Heart left ventricle (tissue), 16 donors: ENCODE data around the gene EIF4B. TPM values are rescaled to one million over a fixed set of nuclear protein-coding genes. Genes with fewer than 3 reads are reported as not detected.
A peak's percentile ranks its signal among the peaks of the same experiment; 100 is the strongest.

ENCODE experiments used
- ATAC-seq, 4 donors: fragments of 200-7000 bp; cut with Tn5 transposase; one replicate each; pipeline ENCODE4 v1.9.1; 2020 to 2022; ENCODE audit warnings: moderate library complexity in 4 of 4, mild to moderate bottlenecking in 3 of 4, moderate number of reproducible peaks in 1 of 4
- DNase-seq, 5 donors: peaks; one replicate each; pipeline ENCODE4 v3.0.0-alpha.2; 2020
- H3K27ac ChIP-seq, 12 donors: fragments of 200-600 bp; sonication (generic) in 4 of 12; one replicate each; pipeline versions ENCODE4 v1.5.0 to v1.8.0; 2016 to 2022; ENCODE audit warnings: mild to moderate bottlenecking in 2 of 12
- H3K27me3 ChIP-seq, 9 donors: fragments of 200-600 bp; sonication (generic) in 2 of 9; one replicate each; pipeline versions ENCODE4 v1.5.1 to v1.8.0; 2016 to 2022; ENCODE audit warnings: mild to moderate bottlenecking in 3 of 9
- H3K36me3 ChIP-seq, 9 donors: fragments of 200-600 bp; sonication (generic) in 2 of 9; one replicate each; pipeline versions ENCODE4 v1.5.0 to v1.8.0; 2018 to 2022; ENCODE audit warnings: mild to moderate bottlenecking in 2 of 9
- H3K4me1 ChIP-seq, 12 donors: fragments of 200-600 bp; sonication (generic) in 4 of 12; one replicate each; pipeline versions ENCODE4 v1.5.0 to v1.8.0; 2016 to 2022; ENCODE audit warnings: mild to moderate bottlenecking in 3 of 12
- H3K4me3 ChIP-seq, 12 donors: fragments of 200-600 bp; sonication (generic) in 4 of 12; one replicate each; pipeline versions ENCODE4 v1.5.0 to v1.8.0; 2017 to 2022; ENCODE audit warnings: mild to moderate bottlenecking in 9 of 12, moderate library complexity in 4 of 12
- H3K9me3 ChIP-seq, 12 donors: fragments of 200-600 bp; sonication (generic) in 4 of 12; one replicate each; pipeline versions ENCODE4 v1.5.0 to v1.8.0; 2016 to 2022; ENCODE audit warnings: mild to moderate bottlenecking in 1 of 12
- POLR2A ChIP-seq, 2 donors: fragments of 450-650 bp; IDR thresholded peaks; one replicate each; pipeline ENCODE4 v1.6.1; 2017; ENCODE audit warnings: antibody characterized with exemption in 2 of 2, mild to moderate bottlenecking in 2 of 2, moderate library complexity in 2 of 2
- WGBS, 4 donors: extraction: QIAGEN DNeasy Blood & Tissue Kit in 2 of 4; methylation state at CpG; one replicate each; pipeline versions ENCODE4 v1.1.5 to v1.1.7; 2013 to 2018; 5-methylcytosine and 5-hydroxymethylcytosine counted together
- intact Hi-C, 10 donors: fragments of 100-400 bp; cut with DNase I; formaldehyde crosslinking; loops; one replicate each; pipeline versions ENCODE4 v1.11.1 to v1.14.2; 2022
- polyA plus RNA-seq, 2 donors: library from polyadenylated mRNA; stranded (reverse); fragments of 200-250 nt; gene quantifications; one replicate each; pipeline ENCODE4 v1.2.3, GENCODE V29; 2013
- total RNA-seq, 9 donors: library from RNA; depleted of rRNA in 2 of 9; stranded (reverse); fragments of >200 nt in 2 of 9; fragmentation: NEBNext Ultra II Directional in 3 of 9; extraction: Animal tissue kit (Norgen Biotek cat#: 25700) in 3 of 9; gene quantifications; one replicate each; pipeline versions ENCODE4 v1.1.0 to v1.2.4, GENCODE V29; 2016 to 2023
- TF ChIP-seq, protein P1 (sequence below), 12 donors: fragments of 200-600 bp; sonication (generic) in 4 of 12; IDR thresholded peaks; one replicate each; pipeline versions ENCODE4 v1.5.0 to v1.8.0; 2018 to 2022; ENCODE audit warnings: antibody characterized with exemption in 12 of 12, mild to moderate bottlenecking in 5 of 12
- donor health status: ischemic (EF 13 %, LVEDD 7.1; RV severe dilation, severe dysfunction).
- donor health status: healthy with polysubstance abuse.
- donor health status: DM: no; HTN: yes; CAD: no.
- donor health status: DM: no; HTN: no; CAD: no.
- donor health status: ischemic (EF 25% LVEDD 6.9; RV normal size, moderate dysfunction).
- donor health status: ischemic (EF 25% LVEDD 5.7; RV mildly dilated, moderate dysfunction).
- donor health status: healthy.
- donor health status: DM: yes; HTN: yes; CAD: no.
- donor health status: ischemic (EF 35%, LVEDD 5.7; RV mildly dilated, moderate dysfunction).
- donor health status: nonischemic (EF 11% LVEDD 7.7; RV severe dilation, severe dysfunction).
- donor health status: DM: yes; HTN: yes; CAD: no.
- donor health status: PGD.
- donor health status: ischemic (EF 29% LVEDD 5.4; RV normal size, mild dysfunction).
- donor health status: nonischemic (EF 23%, LVEDD 6.1; RV moderate dilation, normal function).

The EIF4B gene
- total and polyA plus RNA-seq, 11 donors: 52.0 to 481 (median 342) TPM

DNA sequence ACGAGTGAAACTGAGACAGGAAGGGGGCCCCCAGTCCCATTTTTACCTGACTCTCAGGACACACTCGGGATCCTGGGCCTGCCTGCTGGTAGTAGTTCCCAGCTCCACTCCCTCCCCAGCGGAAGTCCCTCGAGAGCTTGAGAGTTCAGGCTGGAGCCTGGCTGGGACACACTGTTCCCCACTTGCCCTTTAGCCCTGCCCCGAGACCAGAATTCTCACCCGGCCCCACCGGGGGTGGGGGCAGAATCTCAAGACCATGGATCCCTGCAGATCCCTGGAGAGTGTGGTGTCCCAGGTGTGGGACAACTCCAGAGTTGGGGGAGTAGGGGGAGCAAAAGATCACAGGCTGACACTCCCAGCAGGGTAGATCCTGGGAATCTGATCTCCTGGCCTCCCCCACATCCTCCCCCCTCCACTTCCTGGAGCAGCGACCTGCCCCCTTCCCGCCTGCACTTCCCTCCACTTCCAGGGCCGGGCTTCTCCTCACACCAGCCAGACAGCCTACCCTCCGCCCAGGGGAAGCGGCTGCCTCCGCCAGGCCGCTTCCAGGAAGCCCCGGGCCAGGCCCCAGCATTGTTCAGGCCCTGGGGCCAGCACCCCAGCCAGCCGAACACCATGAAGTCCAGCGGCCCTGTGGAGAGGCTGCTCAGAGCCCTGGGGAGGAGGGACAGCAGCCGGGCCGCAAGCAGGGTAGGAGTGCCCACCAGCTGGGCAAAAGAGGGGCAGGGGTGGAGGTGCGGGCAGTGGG is 43.5 kb downstream of the EIF4B start, which contains the start of gene TNS2:
TSS of gene TNS2 (plus strand) at position 495 of the 748 bp plus-strand sequence. CDS start at position 616, 121 bp downstream.
- WGBS, 4 donors: 2 to 13% (median 7%) methylated on average over 9 to 20 of the region's 20 CpGs
- Histone ChIP-seq H3K27me3 (no peaks in the 10 kb centered on the region), H3K36me3 (peaks cover 0 to 20% (median 4%) of the 10 kb centered on the region in 9 donors), H3K4me3 (peak within 1 kb of the TSS; percentile 64 to 81 (median 72)), H3K9me3 (no peaks in the 10 kb centered on the region), H3K27ac (peak within 1 kb of the TSS; percentile 96 to 100 (median 98)), H3K4me1 (peaks cover 7 to 91% (median 76%) of the 10 kb centered on the region in 12 donors)
- ATAC-seq (peak; percentile 10 to 35 (median 20)), DNase-seq (peak; percentile 89 to 93 (median 91))
- intact Hi-C loops: loop anchor here in 3 of 10 donors (5.0 kb wide), 2 partner anchors 42 to 48 kb away; partner anchors contain the start of genes IGFBP6 (in 2 of the 3) and EIF4B (in 1 of the 3)
- TF ChIP-seq, protein P1, sequence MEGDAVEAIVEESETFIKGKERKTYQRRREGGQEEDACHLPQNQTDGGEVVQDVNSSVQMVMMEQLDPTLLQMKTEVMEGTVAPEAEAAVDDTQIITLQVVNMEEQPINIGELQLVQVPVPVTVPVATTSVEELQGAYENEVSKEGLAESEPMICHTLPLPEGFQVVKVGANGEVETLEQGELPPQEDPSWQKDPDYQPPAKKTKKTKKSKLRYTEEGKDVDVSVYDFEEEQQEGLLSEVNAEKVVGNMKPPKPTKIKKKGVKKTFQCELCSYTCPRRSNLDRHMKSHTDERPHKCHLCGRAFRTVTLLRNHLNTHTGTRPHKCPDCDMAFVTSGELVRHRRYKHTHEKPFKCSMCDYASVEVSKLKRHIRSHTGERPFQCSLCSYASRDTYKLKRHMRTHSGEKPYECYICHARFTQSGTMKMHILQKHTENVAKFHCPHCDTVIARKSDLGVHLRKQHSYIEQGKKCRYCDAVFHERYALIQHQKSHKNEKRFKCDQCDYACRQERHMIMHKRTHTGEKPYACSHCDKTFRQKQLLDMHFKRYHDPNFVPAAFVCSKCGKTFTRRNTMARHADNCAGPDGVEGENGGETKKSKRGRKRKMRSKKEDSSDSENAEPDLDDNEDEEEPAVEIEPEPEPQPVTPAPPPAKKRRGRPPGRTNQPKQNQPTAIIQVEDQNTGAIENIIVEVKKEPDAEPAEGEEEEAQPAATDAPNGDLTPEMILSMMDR (IDR thresholded peaks at IDR 0.05): no peak
- peak in 1 of 2 donors; percentile 75 for TF ChIP-seq POLR2A (IDR thresholded peaks at IDR 0.05)

DNA sequence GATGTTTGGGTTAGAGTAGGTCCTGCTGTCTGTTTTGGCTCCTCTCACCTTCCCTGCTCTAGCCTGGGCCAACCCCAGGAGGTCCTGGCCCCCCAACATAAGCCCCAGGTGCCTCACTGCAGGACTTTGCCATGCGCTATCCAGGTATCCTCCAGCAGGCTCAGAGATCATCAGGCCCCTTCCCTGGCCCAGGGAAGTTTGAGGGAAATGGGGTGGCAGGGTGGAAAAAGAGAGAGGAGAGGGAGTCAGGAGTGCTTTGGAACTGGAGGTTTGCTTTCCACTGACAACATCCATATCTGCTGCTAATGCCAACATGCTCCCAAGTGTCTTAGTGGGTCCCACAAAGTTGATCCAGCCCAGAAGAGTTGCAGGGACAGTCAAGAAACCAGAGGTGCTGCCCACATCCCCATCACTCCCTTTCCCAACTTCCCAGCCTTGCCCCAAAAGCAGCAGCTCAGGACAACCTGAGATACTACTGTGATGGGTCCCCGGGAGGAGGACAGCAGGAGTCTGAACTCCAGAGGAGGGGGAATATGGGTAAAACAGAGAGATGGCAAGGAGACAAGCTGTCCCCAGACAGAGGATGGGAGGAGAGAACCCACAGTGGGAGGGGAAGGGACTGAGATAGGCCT is 44.3 kb downstream of the EIF4B start:
- Histone ChIP-seq H3K9me3 (no peaks in the 10 kb centered on the region), H3K27me3 (no peaks in the 10 kb centered on the region), H3K4me1 (peaks cover 7 to 91% (median 75%) of the 10 kb centered on the region in 12 donors), H3K4me3 (peak overlapping the region; percentile 64 to 81 (median 72)), H3K27ac (peak overlapping the region; percentile 96 to 100 (median 98)), H3K36me3 (peaks cover 0 to 28% (median 11%) of the 10 kb centered on the region in 9 donors)
- peak in 1 of 5 donors; percentile 49 for DNase-seq
- intact Hi-C loops: loop anchor here in 1 of 10 donors (5.0 kb wide), 1 partner anchor 47 kb away; the partner anchor contains the start of gene IGFBP6
- no peak for TF ChIP-seq POLR2A (IDR thresholded peaks at IDR 0.05)
- TF ChIP-seq, protein P1 (IDR thresholded peaks at IDR 0.05): no peak
- WGBS, 4 donors: 29 to 51% (median 45%) methylated on average over 2 of the region's 2 CpGs
- ATAC-seq: no peak

DNA sequence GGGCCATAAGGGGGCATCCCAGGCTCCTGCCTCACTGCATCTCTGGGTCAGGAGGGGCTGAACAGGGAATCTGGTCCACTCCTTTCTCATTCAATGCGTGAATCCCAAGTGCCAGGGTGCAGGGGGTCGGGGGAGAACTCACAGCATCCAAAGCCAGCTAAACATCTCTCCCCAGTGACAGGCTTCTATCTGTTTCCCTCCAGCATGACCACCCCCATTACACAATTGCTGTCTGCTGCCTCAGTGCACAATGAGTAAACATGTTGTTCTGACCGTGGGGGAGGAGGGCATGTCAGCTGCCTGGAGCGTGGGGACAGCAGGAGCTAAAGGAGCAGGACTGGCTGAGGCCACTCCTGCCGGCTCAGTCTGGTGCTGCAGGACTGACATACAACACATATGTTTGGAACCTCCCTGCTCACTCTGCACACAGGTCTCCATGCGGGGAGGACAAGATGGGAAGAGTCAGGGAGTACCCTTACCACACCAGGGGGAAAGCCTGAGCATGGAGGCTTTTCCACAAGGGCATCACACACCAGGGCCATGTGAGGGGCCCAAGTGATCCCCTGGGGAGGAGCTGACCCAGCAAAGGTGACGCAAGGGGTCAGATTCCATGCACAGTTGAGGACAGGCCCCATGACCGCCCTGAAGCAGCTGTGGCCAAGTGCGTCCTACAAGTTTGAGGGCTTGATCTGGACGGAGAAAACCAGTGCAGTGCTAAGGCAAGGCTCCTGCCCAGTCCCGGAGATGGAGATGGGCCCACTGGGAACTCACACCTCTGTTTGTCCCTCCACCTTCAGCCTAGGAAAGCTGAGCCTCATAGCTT is 45.0 kb downstream of the EIF4B start:
- TF ChIP-seq POLR2A (IDR thresholded peaks at IDR 0.05): peak in 1 of 2 donors; percentile 68
- TF ChIP-seq, protein P1 (IDR thresholded peaks at IDR 0.05): peak in 6 of 12 donors; percentile 18 to 42 (median 32)
- Histone ChIP-seq H3K4me3 (peak overlapping the region; percentile 64 to 81 (median 72)), H3K27me3 (no peaks in the 10 kb centered on the region), H3K4me1 (peaks cover 7 to 86% (median 69%) of the 10 kb centered on the region in 12 donors), H3K36me3 (peaks cover 0 to 35% (median 18%) of the 10 kb centered on the region in 9 donors), H3K9me3 (no peaks in the 10 kb centered on the region), H3K27ac (peak overlapping the region; percentile 96 to 100 (median 98))
- DNase-seq: peak; percentile 61 to 88 (median 76)
- 12 to 26% (median 13%) methylated on average over 7 to 11 of the region's 11 CpGs for WGBS, 4 donors
- peak; percentile 0 to 13 (median 6) for ATAC-seq
- intact Hi-C loops: loop anchor here in 1 of 10 donors (5.0 kb wide), 1 partner anchor 46 kb away; the partner anchor contains the start of gene IGFBP6
